Smooth muscle cell (in vitro differentiated cells): Measurements from ENCODE around the gene FBXL16. TPM values are rescaled to one million over a fixed set of nuclear protein-coding genes. Genes with fewer than 3 reads are reported as not detected.

Experiments used
- DNase-seq: peaks from one replicate; lab custom pipeline; 2025; ENCODE audit not compliant: unreplicated experiment; lab: John Stamatoyannopoulos, UW
- H2AFZ ChIP-seq: fragments of 200-600 bp; sonication (generic); 2 replicates; pipeline ENCODE4 v1.6.0; 2016; ENCODE audit warnings: antibody characterized with exemption, low read depth, mild to moderate bottlenecking
- H3F3A ChIP-seq: fragments of 200-600 bp; sonication (generic); 2 replicates; pipeline ENCODE4 v1.6.0; 2017; ENCODE audit warnings: antibody characterized with exemption, low read depth
- H3K27ac ChIP-seq: fragments of 200-600 bp; sonication (generic); 2 replicates; pipeline ENCODE4 v1.5.1; 2016; ENCODE audit warnings: low read depth, mild to moderate bottlenecking
- H3K27me3 ChIP-seq: fragments of 200-600 bp; sonication (generic); 2 replicates; pipeline ENCODE4 v1.6.1; 2016; ENCODE audit warnings: low read depth, mild to moderate bottlenecking
- H3K36me3 ChIP-seq: fragments of 200-600 bp; sonication (generic); 2 replicates; pipeline ENCODE4 v1.5.1; 2016; ENCODE audit warnings: low read depth
- H3K4me1 ChIP-seq: fragments of 200-600 bp; sonication (generic); 2 replicates; pipeline ENCODE4 v1.5.1; 2016; ENCODE audit warnings: low read depth
- H3K4me2 ChIP-seq: fragments of 200-600 bp; sonication (generic); 2 replicates; pipeline ENCODE4 v1.6.0; 2016; ENCODE audit warnings: mild to moderate bottlenecking
- H3K4me3 ChIP-seq: fragments of 200-600 bp; sonication (generic); 2 replicates; pipeline ENCODE4 v1.5.1; 2016; ENCODE audit warnings: mild to moderate bottlenecking
- H3K79me2 ChIP-seq: fragments of 200-600 bp; sonication (generic); 2 replicates; pipeline ENCODE4 v1.6.0; 2016; ENCODE audit warnings: low read depth, mild to moderate bottlenecking
- H3K9ac ChIP-seq: fragments of 200-600 bp; sonication (generic); 2 replicates; pipeline ENCODE4 v1.6.0; 2016; ENCODE audit warnings: low read depth
- H3K9me3 ChIP-seq: fragments of 200-600 bp; sonication (generic); replicated peaks from 2 replicates; pipeline ENCODE4 v1.5.1; 2016; ENCODE audit warnings: low read depth
- H4K20me1 ChIP-seq: fragments of 200-600 bp; sonication (generic); 2 replicates; pipeline ENCODE4 v1.6.0; 2016; ENCODE audit warnings: low read depth
- WGBS: methylation state at CpG from one replicate; pipeline ENCODE4 v1.1.7; 2016; ENCODE audit warnings: low lambda C conversion rate; 5-methylcytosine and 5-hydroxymethylcytosine counted together
- polyA plus RNA-seq: library from polyadenylated mRNA; unstranded; fragments of >200 nt; fragmentation: Nextera tagmentation; extraction: Ambion mirVana; gene quantifications from 2 replicates; pipeline ENCODE4 v1.2.1, GENCODE V29; 2016
- total RNA-seq: library from RNA; depleted of rRNA; stranded (reverse); fragments of >200 nt; gene quantifications from 2 replicates; pipeline ENCODE4 v1.2.3, GENCODE V29; 2014
- TF ChIP-seq, protein P1 (sequence below): fragments of 200-600 bp; sonication (generic); IDR thresholded peaks from 2 replicates; pipeline ENCODE4 v1.5.1; 2017; ENCODE audit warnings: borderline replicate concordance, mild to moderate bottlenecking, antibody characterized with exemption; ENCODE audit not compliant: insufficient read depth, poor library complexity, severe bottlenecking

Gene FBXL16
- total and polyA plus RNA-seq, 2 experiments from 2014 or later = 0.17 to 0.76 TPM

DNA sequence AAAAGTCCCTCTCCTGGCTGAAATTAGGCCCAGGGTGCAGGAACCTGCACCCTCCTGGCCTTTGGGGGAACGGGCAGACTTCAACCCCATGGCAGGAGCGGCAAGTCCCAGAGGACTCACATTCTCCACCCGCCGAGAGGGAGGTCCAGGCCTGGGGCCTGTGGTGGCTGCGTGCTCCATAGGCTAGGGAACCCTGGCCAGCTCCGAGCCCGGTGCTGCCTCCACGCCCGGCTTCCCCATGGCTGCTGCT, 20.5 kb upstream of the FBXL16 start:
- Histone ChIP-seq H3K4me3 (no peak overlapping the region), H3K4me2 (no peak overlapping the region), H3K4me1 (peaks cover 10% of the 10 kb centered on the region), H3K79me2 (no peaks in the 10 kb centered on the region), H3F3A (peaks cover 4% of the 10 kb centered on the region), H4K20me1 (peaks cover 10% of the 10 kb centered on the region), H2AFZ (no peak overlapping the region), H3K9ac (no peak overlapping the region), H3K9me3 (no peaks in the 10 kb centered on the region), H3K27ac (no peak overlapping the region), H3K27me3 (no peaks in the 10 kb centered on the region), H3K36me3 (no peaks in the 10 kb centered on the region)
- no peak for DNase-seq
- 34% methylated on average over 9 of the region's 9 CpGs for WGBS
- TF ChIP-seq, protein P1, sequence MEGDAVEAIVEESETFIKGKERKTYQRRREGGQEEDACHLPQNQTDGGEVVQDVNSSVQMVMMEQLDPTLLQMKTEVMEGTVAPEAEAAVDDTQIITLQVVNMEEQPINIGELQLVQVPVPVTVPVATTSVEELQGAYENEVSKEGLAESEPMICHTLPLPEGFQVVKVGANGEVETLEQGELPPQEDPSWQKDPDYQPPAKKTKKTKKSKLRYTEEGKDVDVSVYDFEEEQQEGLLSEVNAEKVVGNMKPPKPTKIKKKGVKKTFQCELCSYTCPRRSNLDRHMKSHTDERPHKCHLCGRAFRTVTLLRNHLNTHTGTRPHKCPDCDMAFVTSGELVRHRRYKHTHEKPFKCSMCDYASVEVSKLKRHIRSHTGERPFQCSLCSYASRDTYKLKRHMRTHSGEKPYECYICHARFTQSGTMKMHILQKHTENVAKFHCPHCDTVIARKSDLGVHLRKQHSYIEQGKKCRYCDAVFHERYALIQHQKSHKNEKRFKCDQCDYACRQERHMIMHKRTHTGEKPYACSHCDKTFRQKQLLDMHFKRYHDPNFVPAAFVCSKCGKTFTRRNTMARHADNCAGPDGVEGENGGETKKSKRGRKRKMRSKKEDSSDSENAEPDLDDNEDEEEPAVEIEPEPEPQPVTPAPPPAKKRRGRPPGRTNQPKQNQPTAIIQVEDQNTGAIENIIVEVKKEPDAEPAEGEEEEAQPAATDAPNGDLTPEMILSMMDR = no peak

DNA sequence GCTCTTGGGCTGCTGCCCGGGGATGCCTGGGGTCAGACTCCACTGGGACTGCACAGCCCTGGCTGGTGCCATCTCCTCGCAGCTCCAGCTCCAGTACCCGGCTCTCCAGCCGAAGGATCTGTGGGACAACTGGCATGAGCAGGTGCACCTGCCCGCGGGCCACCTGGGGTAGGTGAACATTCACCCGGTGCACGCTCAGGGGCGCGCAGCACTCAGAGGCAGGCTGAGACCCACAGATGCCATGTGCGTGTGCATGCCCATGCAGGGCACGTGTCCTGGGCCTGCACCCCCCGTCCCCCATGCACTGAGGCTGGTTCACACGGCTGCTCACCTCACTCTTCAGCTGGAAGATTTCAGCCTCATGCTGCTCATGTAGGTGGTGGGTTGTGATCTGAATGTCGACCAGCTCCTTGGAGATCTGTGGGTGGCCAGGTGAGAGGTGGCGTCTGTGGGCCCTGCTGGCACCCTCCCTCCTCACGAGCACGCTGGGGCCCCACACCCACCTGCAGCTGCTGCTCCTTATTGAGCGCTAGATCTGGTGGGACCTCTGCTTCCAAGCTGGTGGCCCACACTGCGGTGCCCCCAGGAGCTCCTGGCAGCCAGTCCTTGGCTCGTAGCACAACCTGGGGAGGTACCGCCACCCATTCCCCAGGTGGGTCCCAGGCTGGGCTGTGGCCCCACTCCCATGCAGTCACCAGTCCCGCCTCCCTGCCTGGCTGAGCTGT, 20.0 kb upstream of the FBXL16 start:
- Histone ChIP-seq H3F3A (peaks cover 4% of the 10 kb centered on the region), H3K4me2 (no peak overlapping the region), H3K4me1 (peaks cover 10% of the 10 kb centered on the region), H3K36me3 (no peaks in the 10 kb centered on the region), H3K9me3 (no peaks in the 10 kb centered on the region), H4K20me1 (peaks cover 10% of the 10 kb centered on the region), H3K27me3 (no peaks in the 10 kb centered on the region), H3K79me2 (no peaks in the 10 kb centered on the region), H2AFZ (no peak overlapping the region), H3K4me3 (no peak overlapping the region), H3K27ac (no peak overlapping the region), H3K9ac (no peak overlapping the region)
- no peak for DNase-seq
- WGBS = 91% methylated on average over 23 of the region's 23 CpGs
- TF ChIP-seq, protein P1 = no peak

DNA sequence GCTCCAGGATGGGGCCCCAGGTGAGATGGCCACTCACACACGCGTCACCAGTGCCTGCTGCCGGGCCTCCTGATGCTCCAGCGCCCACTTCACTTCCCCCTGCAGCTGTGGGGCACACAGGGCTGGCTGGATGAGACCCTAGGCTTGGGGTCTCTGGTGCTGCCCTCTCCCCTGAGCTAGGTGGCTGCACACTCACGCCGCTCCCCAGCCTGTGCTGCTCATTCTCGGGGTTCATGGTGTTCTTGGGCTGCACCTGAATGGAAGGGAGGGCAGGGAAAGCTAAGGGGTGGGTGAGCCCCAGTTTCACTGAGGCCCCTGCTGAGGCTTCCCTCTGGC, 19.4 kb upstream of the FBXL16 start:
- Histone ChIP-seq H3K27ac (no peak overlapping the region), H3K27me3 (no peaks in the 10 kb centered on the region), H2AFZ (no peak overlapping the region), H3K36me3 (no peaks in the 10 kb centered on the region), H3K4me1 (peaks cover 12% of the 10 kb centered on the region), H4K20me1 (peaks cover 10% of the 10 kb centered on the region), H3F3A (peaks cover 4% of the 10 kb centered on the region), H3K9ac (no peak overlapping the region), H3K9me3 (no peaks in the 10 kb centered on the region), H3K4me2 (no peak overlapping the region), H3K79me2 (no peaks in the 10 kb centered on the region), H3K4me3 (no peak overlapping the region)
- DNase-seq = no peak
- WGBS = 93% methylated on average over 7 of the region's 7 CpGs
- TF ChIP-seq, protein P1 = no peak

DNA sequence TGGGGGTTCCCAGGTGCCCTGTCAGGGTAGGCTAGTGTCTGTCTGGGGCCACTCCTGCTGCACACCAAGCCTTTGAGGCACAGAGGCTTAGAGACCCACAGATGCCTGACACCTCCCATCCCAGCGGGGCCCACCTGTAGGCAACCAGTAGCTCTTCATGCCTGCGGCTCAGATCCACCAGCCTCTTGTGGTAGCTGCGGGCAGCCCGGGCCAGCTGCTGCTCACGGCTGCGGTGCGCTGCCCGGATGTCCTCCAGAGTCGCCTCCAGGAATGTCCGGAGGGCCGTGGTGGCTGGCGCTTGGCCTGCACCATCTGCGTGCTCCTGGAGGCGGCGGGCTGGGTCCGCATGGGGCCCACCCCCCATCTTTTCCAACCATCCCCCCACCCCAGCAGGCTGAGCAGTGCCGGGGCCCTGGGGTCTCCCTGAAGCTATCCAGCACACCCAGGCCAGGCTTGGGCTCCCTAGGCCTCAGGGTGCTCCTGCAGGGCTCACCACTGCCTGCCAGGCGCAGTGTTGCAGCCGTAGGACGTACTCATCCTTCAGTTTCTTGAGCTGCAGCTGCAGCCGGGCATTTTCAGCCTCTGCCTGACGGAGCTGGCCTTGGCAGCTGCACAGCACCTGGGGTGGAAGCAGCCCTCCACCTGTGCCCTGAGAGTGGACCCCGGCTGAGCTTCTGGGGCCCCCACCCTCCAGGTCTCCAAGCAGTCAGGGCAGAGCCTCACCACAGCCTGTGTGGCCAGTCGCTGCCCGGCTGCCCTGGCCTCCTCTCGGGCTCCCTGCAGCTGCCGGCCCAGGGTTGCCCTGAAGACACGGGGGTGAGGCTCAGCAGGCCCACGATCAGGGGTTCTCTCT, 18.8 kb upstream of the FBXL16 start:
- H3K9ac ChIP-seq = no peak overlapping the region
- 92% methylated on average over 28 of the region's 29 CpGs for WGBS

More for the DNA sequence above, 18.8 kb upstream of the FBXL16 start:
- Histone ChIP-seq H3K4me2 (no peak overlapping the region), H3K79me2 (no peaks in the 10 kb centered on the region), H3K4me1 (peaks cover 15% of the 10 kb centered on the region), H3K9me3 (no peaks in the 10 kb centered on the region), H3K36me3 (no peaks in the 10 kb centered on the region), H3F3A (peaks cover 4% of the 10 kb centered on the region), H3K27ac (no peak overlapping the region), H3K4me3 (no peak overlapping the region), H3K27me3 (no peaks in the 10 kb centered on the region), H2AFZ (no peak overlapping the region), H4K20me1 (peaks cover 10% of the 10 kb centered on the region)
- no peak for DNase-seq
- TF ChIP-seq, protein P1 = no peak
